Prostate gland (tissue), 2 donors: ENCODE results near the gene ARFGEF2. TPM values are rescaled to one million over a fixed set of nuclear protein-coding genes. Genes with fewer than 3 reads are reported as not detected.

Experiments
- DNase-seq: peaks from one replicate; pipeline ENCODE4 v3.0.0-alpha.2; 2019; ENCODE audit warnings: low spot score
- H3K27ac ChIP-seq, 2 donors: fragments of 200-600 bp; sonication (generic); 2 replicates each; pipeline ENCODE4 v1.5.1; 2017 to 2019
- H3K27me3 ChIP-seq: fragments of 200-600 bp; sonication (generic); replicated peaks from 2 replicates; pipeline ENCODE4 v1.5.1; 2019; ENCODE audit not compliant: insufficient read depth
- H3K36me3 ChIP-seq, 2 donors: fragments of 200-600 bp; sonication (generic); 1 replicate in 1 of 2; 2 replicates in 1 of 2; pipeline versions ENCODE4 v1.5.1 to v1.8.1; 2017 to 2019
- H3K4me1 ChIP-seq: fragments of 200-600 bp; sonication (generic); replicated peaks from 2 replicates; pipeline ENCODE4 v1.5.1; 2019
- H3K4me3 ChIP-seq, 2 donors: fragments of 200-600 bp; sonication (generic); 2 replicates each; pipeline ENCODE4 v1.5.1; 2017 to 2019
- H3K9me3 ChIP-seq: fragments of 200-600 bp; sonication (generic); 2 replicates; pipeline ENCODE4 v1.5.1; 2017
- POLR2A ChIP-seq: fragments of 450-650 bp; IDR thresholded peaks from one replicate; pipeline ENCODE4 v1.6.1; 2016; ENCODE audit warnings: antibody characterized with exemption, mild to moderate bottlenecking
- POLR2AphosphoS5 ChIP-seq: sonication (generic); formaldehyde crosslinking; IDR thresholded peaks from one replicate; pipeline ENCODE4 v1.6.1; 2017; ENCODE audit warnings: antibody characterized with exemption
- WGBS: methylation state at CpG from one replicate; pipeline ENCODE4 v1.1.5; 2018; 5-methylcytosine and 5-hydroxymethylcytosine counted together
- intact Hi-C: fragments of 100-400 bp; cut with DNase I; formaldehyde crosslinking; loops from one replicate; pipeline ENCODE4 v1.14.2; 2022
- total RNA-seq, 2 donors: library from RNA; depleted of rRNA; stranded (reverse); fragments of >200 nt; gene quantifications; one replicate each; pipeline ENCODE4 v1.1.0, GENCODE V29; 2016
- TF ChIP-seq, protein P1 (sequence below), 4 experiments: fragments of 200-600 bp in 2 of 4; fragments of 450-650 bp in 2 of 4; sonication (generic) in 2 of 4; IDR thresholded peaks; 1 replicate in 3 of 4; 2 replicates in 1 of 4; pipeline ENCODE4 v1.5.1; 2016 to 2019; ENCODE audit warnings: antibody characterized with exemption in 4 of 4, mild to moderate bottlenecking in 2 of 4, moderate library complexity in 2 of 4

The ARFGEF2 gene
- total RNA-seq, 2 donors from 2014 or later = 36.3 to 51.6 TPM

- intact Hi-C loops = no loop called here
- Histone ChIP-seq H3K9me3 (no peaks in the 10 kb centered on the region), H3K27ac (no peak overlapping the region), H3K36me3 (no peaks in the 10 kb centered on the region), H3K4me1 (no peaks in the 10 kb centered on the region), H3K4me3 (no peak overlapping the region), H3K27me3 (no peaks in the 10 kb centered on the region)
- DNase-seq = no peak
- no peak for TF ChIP-seq POLR2AphosphoS5
- TF ChIP-seq POLR2A = no peak
- TF ChIP-seq, protein P1, sequence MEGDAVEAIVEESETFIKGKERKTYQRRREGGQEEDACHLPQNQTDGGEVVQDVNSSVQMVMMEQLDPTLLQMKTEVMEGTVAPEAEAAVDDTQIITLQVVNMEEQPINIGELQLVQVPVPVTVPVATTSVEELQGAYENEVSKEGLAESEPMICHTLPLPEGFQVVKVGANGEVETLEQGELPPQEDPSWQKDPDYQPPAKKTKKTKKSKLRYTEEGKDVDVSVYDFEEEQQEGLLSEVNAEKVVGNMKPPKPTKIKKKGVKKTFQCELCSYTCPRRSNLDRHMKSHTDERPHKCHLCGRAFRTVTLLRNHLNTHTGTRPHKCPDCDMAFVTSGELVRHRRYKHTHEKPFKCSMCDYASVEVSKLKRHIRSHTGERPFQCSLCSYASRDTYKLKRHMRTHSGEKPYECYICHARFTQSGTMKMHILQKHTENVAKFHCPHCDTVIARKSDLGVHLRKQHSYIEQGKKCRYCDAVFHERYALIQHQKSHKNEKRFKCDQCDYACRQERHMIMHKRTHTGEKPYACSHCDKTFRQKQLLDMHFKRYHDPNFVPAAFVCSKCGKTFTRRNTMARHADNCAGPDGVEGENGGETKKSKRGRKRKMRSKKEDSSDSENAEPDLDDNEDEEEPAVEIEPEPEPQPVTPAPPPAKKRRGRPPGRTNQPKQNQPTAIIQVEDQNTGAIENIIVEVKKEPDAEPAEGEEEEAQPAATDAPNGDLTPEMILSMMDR (IDR thresholded peaks at IDR 0.05) = no peak
- WGBS = 93% methylated on average over 2 of the region's 2 CpGs
These were observed 12.7 kb upstream of the ARFGEF2 start for GRCh38 chr20:48908656-48909319.

DNA sequence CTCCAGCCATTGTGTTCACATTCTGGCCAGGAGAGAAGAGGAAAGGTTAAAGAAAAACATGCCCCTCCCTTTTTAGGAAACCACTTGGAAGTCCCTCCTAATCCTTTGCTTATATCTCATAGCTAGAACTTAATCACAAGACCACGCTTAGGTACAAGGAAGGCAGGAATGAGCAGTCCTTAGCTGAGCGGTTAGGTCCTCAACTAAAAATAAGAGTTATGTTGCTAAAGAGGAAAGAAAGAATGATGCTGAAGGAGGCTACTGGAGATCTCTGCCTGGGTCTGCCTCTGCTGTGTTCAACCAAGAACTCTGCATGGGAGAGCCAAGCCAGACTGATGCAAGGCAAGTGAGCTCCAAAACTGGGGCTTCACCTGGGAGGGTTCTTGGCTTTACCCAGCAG, 11.6 kb upstream of the ARFGEF2 start:
- Histone ChIP-seq H3K27ac (no peak overlapping the region), H3K4me3 (no peak overlapping the region), H3K27me3 (no peaks in the 10 kb centered on the region), H3K36me3 (no peaks in the 10 kb centered on the region), H3K4me1 (no peaks in the 10 kb centered on the region), H3K9me3 (no peaks in the 10 kb centered on the region)
- TF ChIP-seq POLR2AphosphoS5 (no peak), POLR2A (no peak)
- TF ChIP-seq, protein P1 (IDR thresholded peaks at IDR 0.05) = no peak
- DNase-seq = no peak
- intact Hi-C loops = no loop called here
- WGBS = 97% methylated on average over 2 of the region's 2 CpGs

GRCh38 chr20:48910347-48910781, 11.1 kb upstream of the ARFGEF2 start:
- DNase-seq = no peak
- no peak overlapping the region for H3K4me3 ChIP-seq
- H3K36me3 ChIP-seq = no peaks in the 10 kb centered on the region
- H3K9me3 ChIP-seq = no peaks in the 10 kb centered on the region
- no peaks in the 10 kb centered on the region for H3K27me3 ChIP-seq
- H3K4me1 ChIP-seq = no peaks in the 10 kb centered on the region
- WGBS = 45% methylated on average over 7 of the region's 7 CpGs
- intact Hi-C loops = no loop called here
- no peak overlapping the region for H3K27ac ChIP-seq
- TF ChIP-seq POLR2AphosphoS5 (no peak), POLR2A (no peak)
- TF ChIP-seq, protein P1 (IDR thresholded peaks at IDR 0.05) = no peak

DNA sequence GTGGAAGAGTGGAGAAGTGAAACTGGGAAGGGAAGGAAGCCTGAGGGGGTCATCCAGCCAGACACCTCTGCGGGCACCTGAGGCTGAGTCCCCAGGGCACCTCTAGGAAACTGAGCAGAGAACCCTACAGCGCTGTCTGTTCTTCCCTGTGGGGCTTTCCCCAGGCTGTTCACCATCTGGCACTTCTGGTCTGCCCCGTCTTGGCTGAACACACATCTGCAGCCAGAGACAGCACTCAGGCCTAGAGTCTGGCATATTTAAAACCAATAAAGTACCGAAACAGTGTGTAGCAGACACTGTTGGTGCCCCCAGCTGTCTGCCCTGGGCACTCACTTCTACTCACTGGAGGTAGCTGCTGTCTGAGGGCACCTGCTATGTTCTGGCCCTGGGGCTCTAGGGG, 9.4 kb upstream of the ARFGEF2 start:
- TF ChIP-seq POLR2AphosphoS5 (no peak), POLR2A (no peak)
- TF ChIP-seq, protein P1 (IDR thresholded peaks at IDR 0.05) = no peak
- Histone ChIP-seq H3K27ac (no peak overlapping the region), H3K4me3 (no peak overlapping the region), H3K27me3 (no peaks in the 10 kb centered on the region), H3K4me1 (no peaks in the 10 kb centered on the region), H3K9me3 (no peaks in the 10 kb centered on the region), H3K36me3 (no peaks in the 10 kb centered on the region)
- 78% methylated on average over 4 of the region's 4 CpGs for WGBS
- no peak for DNase-seq
- intact Hi-C loops = no loop called here

DNA sequence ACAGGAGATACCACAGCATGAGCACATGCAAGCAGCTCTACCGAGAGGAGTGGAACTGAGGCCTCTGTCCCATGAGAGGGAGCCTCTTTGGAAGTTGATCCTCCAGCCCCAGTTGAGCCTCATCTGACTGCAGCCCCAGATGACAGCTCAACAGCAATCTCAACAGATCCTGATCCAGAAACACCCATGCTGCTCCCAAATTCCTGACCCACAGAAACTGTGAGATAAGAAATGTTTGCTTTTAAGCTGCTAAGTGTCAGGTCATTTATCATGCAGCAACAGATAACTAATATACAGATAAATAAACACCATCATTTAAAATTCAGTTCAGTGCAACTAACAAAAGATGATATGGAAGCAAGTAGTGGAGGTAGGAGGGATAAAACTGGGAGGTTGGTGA, 4.8 kb upstream of the ARFGEF2 start:
- TF ChIP-seq POLR2A (no peak), POLR2AphosphoS5 (no peak)
- TF ChIP-seq, protein P1 (IDR thresholded peaks at IDR 0.05) = no peak
- Histone ChIP-seq H3K27me3 (no peaks in the 10 kb centered on the region), H3K4me3 (no peak overlapping the region), H3K4me1 (peaks cover 3% of the 10 kb centered on the region), H3K36me3 (no peaks in the 10 kb centered on the region), H3K9me3 (no peaks in the 10 kb centered on the region), H3K27ac (no peak overlapping the region)
- WGBS = 43% methylated on average over 1 of the region's 1 CpG
- no peak for DNase-seq
- intact Hi-C loops = no loop called here
